Mesenteric fat pad (tissue), 1 donor: ENCODE results near the gene GABRR1. TPM values are rescaled to one million over a fixed set of nuclear protein-coding genes. Genes with fewer than 3 reads are reported as not detected.
"Not testable (repeated sequence)": the region's sequence is repeated elsewhere in the genome, so short reads cannot be mapped to it uniquely, and the experiment has no call there.

Source experiments
- DNase-seq: peaks from one replicate; pipeline ENCODE4 v3.0.0-alpha.2; 2020; ENCODE audit warnings: low spot score
- total RNA-seq: library from RNA; stranded (reverse); fragmentation: NEBNext Ultra II Directional; extraction: Animal tissue kit (Norgen Biotek cat#: 25700); gene quantifications from one replicate; pipeline ENCODE4 v1.2.1, GENCODE V29; 2021
- donor health status: DM: yes; HTN: yes; CAD: no.

The GABRR1 gene
- total RNA-seq, 1 donor from 2014 or later, result not detected

DNA sequence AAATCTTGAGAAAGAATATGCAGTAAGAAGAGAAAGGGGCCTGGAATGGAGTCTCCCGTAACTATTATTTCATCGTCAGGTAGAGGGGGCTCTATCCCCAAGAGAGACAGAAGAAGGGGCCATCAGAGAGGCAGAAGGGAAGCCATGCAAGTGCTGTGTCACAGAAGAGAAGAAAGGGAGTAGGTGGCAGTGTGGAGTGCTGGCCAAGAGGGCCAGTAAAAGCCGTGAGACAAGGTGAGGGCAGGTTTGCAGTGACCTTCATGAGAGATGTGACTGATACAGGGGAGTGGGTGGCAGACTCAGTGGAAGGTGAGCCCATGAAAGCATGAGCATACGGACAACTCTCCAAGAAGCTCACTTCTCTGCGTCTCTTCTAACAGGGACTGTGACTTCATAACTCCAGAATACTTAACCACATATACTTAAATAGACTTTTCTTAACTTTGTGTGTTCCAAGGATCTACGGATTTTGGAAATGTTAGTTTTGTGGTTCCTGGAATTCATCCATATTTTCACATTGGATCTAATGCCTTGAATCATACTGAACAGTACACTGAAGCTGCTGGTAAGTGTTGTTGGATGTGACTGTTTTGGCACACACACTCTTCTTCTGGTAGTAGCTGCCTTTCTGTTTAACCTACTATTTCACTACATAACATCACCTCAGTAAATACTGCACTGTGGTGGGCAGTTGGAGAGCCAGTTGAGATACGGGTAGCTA, 55.7 kb downstream of the GABRR1 start:
- DNase-seq, result no peak

DNA sequence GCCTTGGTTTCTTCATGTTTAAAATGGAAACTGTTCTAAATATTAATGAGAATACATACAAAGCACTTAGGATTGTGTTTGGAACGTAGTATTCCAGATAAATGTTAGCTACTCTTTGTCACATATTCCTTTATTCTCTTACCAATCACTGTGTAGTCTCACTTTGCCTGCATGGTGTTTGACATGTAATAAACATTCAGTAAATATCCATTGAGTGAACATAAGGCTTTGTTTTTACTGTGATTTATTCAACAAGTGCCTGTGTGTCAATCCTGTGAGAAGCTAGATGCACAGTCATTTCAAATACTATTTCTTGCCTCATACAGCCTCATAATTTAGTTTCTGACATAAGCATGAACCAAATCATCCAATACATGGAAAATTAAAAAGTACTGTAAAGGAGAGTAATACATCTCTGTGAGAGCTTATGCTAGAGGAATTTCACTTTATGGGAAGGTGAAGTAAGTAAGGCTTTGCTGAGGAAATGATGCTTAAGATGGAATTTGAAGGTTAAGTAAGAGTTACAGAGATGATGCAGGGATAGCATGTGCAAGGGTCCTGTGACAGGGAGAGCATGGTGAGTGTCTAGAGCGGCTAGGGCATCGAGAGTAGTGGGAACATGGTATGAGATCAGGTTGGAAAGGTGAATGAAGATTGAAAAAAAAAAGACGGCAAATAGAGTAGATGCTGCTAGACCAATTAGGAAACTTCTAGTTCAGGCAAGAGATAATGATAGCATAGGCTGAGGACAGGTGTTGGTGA, 56.6 kb downstream of the GABRR1 start:
- DNase-seq, result no peak

- DNase-seq, result no peak
Measured at GRCh38 chr6:89154131-89154530, 63.0 kb downstream of the GABRR1 start.

DNA sequence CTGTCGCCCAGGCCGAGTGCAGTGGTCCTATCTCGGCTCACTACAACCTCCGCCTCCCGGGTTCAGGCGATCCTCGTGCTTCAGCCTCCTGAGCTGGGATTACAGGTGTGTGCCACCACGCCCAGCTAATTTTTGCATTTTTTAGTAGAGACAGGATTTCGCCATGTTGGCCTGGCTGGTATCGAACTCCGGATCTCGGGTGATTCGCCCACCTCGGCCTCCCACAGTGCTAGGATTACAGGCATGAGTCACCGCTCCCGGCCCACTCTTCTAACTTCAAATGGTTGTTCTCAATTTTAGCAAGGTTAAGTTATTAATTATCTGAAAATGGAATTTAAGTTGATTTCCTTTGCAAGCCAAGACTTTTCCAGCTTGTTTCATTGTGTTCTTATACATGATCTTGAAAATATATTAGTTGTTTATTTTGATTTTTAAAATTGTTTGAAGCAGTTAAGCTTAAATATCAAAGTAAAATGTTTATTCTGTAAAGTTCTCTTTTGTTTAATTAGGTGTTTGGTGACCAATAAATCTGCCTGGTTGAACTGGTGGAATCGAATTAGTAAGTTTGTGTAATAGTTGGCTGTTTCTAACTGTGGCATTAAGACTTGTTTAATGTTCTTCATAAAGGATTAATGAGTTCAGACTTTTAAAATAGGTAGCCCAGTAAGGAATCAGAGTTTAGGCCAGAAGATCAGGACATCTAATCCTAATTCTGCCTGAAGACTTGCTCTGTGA, 69.0 kb downstream of the GABRR1 start:
- no peak for DNase-seq

- DNase-seq, result no peak
Measured at GRCh38 chr6:89146718-89147700, 70.1 kb downstream of the GABRR1 start.

GRCh38 chr6:89145956-89146717, 71.0 kb downstream of the GABRR1 start, which contains the start of gene PM20D2:
Gene PM20D2, plus strand, starts transcription at chr6:89146055. Its CDS starts 90 bp downstream, at chr6:89146145.
- DNase-seq, result no peak

DNA sequence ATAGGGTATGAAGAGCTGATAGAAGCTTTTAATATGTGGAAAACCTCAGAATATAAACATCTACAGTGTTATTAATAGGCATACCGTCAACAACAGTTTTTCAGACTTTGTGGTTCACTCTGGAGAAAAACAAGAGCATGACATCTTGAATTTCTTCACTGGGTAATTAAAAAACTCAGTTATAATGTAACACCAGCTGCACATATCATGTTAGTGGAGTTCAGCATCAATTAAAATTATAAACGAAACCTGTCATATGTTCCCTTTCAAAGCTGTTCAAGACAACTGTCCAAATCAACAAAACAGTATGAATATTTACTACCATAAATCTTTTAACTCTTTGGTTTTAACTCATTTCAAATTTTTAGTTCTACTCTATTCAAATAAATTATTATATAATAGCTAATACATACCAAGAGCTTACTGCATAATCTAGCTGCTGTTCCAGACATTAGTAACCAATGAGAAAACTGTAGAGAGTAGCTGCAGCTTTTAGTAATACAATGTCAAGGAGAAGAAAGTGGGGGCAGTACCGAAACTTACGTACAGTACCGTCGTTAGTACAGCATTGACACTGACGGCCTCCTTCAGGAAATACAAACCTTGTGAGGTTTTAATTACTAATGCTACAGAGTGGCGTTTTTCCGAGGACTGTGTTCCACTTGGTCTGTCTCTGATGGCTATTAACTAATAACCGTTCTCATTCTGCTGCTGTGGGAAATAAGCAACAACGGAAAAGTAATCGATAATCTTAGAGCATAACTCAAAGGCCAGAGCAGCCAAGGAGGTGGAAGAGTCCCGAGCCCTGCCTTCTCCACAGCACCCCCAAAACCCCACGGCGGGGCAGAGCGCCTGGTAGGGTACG, 71.8 kb downstream of the GABRR1 start:
- DNase-seq, result no peak

DNA sequence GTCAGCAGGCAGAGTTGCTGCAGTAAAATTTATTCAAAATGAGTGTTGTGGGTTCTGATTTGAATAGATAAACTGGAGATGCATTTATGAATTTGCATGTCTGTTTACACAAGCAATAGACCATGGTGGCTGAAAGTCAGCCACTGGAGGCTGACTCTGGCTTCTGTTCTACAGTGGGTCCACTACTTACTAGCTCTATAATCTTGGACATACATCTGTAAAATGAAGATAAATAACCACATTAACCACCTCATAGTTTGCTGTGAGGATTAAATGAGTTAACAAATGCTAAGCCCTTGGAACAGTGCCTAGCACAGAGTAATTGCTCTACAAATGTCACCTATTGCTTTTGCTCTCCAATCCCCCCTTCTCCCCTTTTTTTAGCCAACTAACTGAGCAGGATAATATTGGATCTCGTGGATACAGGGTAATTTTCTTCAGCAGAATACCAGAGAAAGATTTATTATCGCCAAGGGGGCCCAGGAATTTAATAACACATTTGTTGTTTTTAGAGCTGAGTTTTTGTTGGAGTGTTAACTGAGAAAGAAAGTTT, 72.7 kb downstream of the GABRR1 start:
- no peak for DNase-seq

GRCh38 chr6:89140347-89141156, 76.6 kb downstream of the GABRR1 start:
- no peak for DNase-seq

DNA sequence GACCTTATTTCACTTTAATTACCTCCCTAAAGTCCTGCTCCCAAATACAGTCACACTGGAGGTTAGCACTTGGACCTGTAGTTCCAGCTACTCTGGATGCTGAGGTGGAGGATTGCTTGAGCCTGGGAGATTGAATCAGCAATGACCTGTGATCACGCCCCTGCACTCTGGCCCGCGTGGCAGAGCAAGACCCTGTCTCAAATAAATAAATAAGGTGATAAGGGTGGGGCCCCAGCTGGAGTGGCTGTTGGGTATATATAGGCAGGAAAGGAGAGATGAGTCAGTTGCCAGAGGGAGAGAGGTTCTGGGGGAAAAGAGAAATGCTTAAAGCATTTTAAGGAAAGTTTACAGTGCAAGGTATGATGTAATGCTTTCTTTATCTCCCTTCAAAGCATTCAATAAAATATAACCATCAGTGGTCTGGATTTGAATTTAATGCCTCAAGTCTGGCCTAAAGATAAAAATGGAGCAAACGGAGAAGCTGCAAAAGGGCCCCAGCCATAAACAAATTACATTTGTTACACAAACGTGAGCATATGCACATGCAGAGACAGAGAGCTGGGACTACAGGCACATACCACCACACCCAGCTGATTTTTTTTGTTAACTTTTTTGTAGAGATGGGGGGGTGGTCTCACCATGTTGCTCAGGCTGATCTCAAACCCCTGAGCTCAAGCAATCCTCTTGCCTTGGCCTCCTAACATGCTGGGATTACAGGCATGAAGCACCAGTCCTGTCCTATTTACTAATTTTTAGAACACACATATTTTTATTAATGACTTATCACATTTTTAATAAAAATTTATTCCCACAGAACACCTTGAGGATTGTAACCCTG, 77.4 kb downstream of the GABRR1 start:
- no peak for DNase-seq

DNA sequence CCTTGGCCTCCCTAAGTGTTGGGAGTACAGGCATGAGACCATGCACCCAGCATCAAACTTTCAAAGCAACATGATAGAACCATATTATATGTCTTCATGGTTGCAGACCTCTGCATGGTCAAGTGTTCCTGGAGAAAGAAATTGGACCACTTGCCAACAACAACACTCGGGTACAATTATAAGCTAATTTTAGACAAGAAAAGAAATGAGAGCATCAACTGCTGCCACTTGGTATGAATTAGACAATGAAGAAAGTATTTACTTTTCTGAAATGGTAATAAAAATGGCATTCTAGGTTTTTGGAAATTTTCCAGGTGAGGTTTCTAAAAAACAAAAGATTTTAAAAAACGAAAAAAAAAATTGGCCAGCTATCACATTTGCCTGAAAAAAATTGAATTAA, 79.0 kb downstream of the GABRR1 start:
- no peak for DNase-seq

GRCh38 chr6:89134723-89135122, 82.4 kb downstream of the GABRR1 start:
- no peak for DNase-seq

- DNase-seq, result no peak
Measured at GRCh38 chr6:89133981-89134380, 83.2 kb downstream of the GABRR1 start.

DNA sequence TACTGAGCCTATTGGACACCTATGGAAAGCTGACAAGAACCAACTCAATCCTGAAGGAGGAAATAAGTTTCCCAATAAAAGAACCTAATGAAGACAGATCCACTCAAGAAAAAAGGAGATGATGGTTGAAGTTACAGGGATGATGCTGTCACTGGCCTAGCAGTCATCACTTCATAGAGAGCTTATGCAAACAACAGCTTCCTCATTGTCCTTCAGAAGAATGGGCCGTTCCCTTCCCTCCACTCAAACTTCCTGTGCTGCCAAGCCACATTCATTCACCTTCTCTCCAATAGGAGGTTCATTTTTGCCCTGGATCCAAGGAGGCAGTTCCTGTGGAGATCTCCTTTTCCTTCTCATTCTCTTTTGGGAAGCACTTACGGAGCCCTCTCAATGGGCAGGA, 85.1 kb downstream of the GABRR1 start:
- DNase-seq, result no peak

DNA sequence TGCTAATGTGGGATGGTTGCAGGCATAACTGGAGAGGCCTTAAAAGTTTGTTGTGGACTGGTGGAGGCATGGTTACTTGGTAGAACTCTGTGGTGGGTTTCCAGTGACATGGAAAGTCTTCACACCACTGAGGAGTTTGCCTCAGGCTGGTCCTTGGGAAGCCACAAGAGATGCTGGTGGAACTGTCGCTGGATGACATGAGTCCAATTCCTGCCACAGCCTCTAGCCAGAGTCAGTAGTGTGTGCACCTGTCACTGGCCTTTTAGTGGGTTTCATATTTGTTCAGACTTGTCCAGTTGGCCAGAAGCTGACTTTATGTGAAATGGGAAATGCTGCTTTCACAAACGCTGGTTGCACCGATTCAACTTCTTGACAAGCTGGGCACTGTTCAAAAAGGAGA, 85.6 kb downstream of the GABRR1 start:
- no peak for DNase-seq

GRCh38 chr6:89128256-89128671, 88.9 kb downstream of the GABRR1 start:
- DNase-seq, result not testable (repeated sequence)
